Activated T-helper 1 cell treated with anti-CD3 and anti-CD28 coated beads, Interleukin-12 subunit alpha, Interleukin-12 subunit beta, Interleukin-2, Interleukin-4 antibody, amounts not matched to agents 30 ng/mL and 10 ng/mL and 1 ng/mL, durations not matched to agents 14 hours and 24 hours and 36 hours (primary cell): Measurements from ENCODE around the gene BLTP2. TPM values are rescaled to one million over a fixed set of nuclear protein-coding genes. Genes with fewer than 3 reads are reported as not detected.
A peak's percentile ranks its signal among the peaks of the same experiment; 100 is the strongest.
"Not testable (repeated sequence)": the region's sequence is repeated elsewhere in the genome, so short reads cannot be mapped to it uniquely, and the experiment has no call there.

Experiments used
- DNase-seq: peaks from one replicate; pipeline ENCODE4 v3.0.0; 2021; ENCODE audit warnings: low spot score
- H3K27ac Mint-ChIP-seq: one replicate; pipeline ENCODE4 v1.8.0; 2021; ENCODE audit warnings: mild to moderate bottlenecking, mixed read lengths
- H3K27me3 Mint-ChIP-seq: one replicate; pipeline ENCODE4 v1.8.0; 2022; ENCODE audit warnings: mild to moderate bottlenecking, moderate library complexity, mixed read lengths; ENCODE audit not compliant: insufficient read depth
- H3K36me3 Mint-ChIP-seq: one replicate; pipeline ENCODE4 v1.8.0; 2021; ENCODE audit warnings: low read depth, mixed read lengths
- H3K4me1 Mint-ChIP-seq: one replicate; pipeline ENCODE4 v1.8.0; 2021; ENCODE audit warnings: low read depth, mixed read lengths
- H3K4me3 Mint-ChIP-seq: one replicate; pipeline ENCODE4 v1.8.0; 2021; ENCODE audit warnings: mild to moderate bottlenecking, moderate library complexity, mixed read lengths
- H3K9me3 Mint-ChIP-seq: one replicate; pipeline ENCODE4 v1.8.0; 2021; ENCODE audit warnings: mixed read lengths
- intact Hi-C: fragments of 100-400 bp; cut with micrococcal nuclease; formaldehyde crosslinking; loops from one replicate; pipeline ENCODE4 v1.15.1; 2024
- total RNA-seq: library from RNA; stranded (reverse); gene quantifications from 2 replicates; pipeline ENCODE4 v1.2.3, GENCODE V29; 2022

BLTP2 gene
- total RNA-seq, 1 donor from 2014 or later = 212 TPM

GRCh38 chr17:28612531-28612930, 32.4 kb downstream of the BLTP2 start:
- Mint-ChIP-seq H3K27ac (no peak overlapping the region), H3K27me3 (no peaks in the 10 kb centered on the region), H3K4me1 (no peaks in the 10 kb centered on the region), H3K9me3 (no peaks in the 10 kb centered on the region), H3K36me3 (peaks cover 54% of the 10 kb centered on the region), H3K4me3 (no peak overlapping the region)
- intact Hi-C loops = loop anchor here (2.0 to 5.0 kb wide), 2 partner anchors 14 to 65 kb away; partner anchors contain the start of gene SPAG5
- no peak for DNase-seq

GRCh38 chr17:28610376-28610775, 34.6 kb downstream of the BLTP2 start:
- H3K36me3 Mint-ChIP-seq = peaks cover 39% of the 10 kb centered on the region
- no peak for DNase-seq
- H3K9me3 Mint-ChIP-seq = no peaks in the 10 kb centered on the region
- no peak overlapping the region for H3K4me3 Mint-ChIP-seq
- H3K27ac Mint-ChIP-seq = no peak overlapping the region
- H3K4me1 Mint-ChIP-seq = no peaks in the 10 kb centered on the region
- no peaks in the 10 kb centered on the region for H3K27me3 Mint-ChIP-seq
- intact Hi-C loops = loop anchor here (5.0 kb wide), 1 partner anchor 63 kb away; no protein-coding TSS in a partner anchor

GRCh38 chr17:28604031-28604430, 40.9 kb downstream of the BLTP2 start:
- H3K9me3 Mint-ChIP-seq, H3K36me3 Mint-ChIP-seq, intact Hi-C loops, H3K27ac Mint-ChIP-seq, H3K27me3 Mint-ChIP-seq, H3K4me1 Mint-ChIP-seq, DNase-seq, H3K4me3 Mint-ChIP-seq: not testable (repeated sequence)

- peaks cover 7% of the 10 kb centered on the region for H3K36me3 Mint-ChIP-seq
- no peaks in the 10 kb centered on the region for H3K27me3 Mint-ChIP-seq
- peak overlapping the region; percentile 96 for H3K4me3 Mint-ChIP-seq
- intact Hi-C loops = loop anchor here (1.0 to 5.0 kb wide), 11 partner anchors 13 to 353 kb away; partner anchors contain the start of genes BLTP2, IFT20, PHF12 and PIGS
- peak overlapping the region; percentile 98 for H3K27ac Mint-ChIP-seq
- no peaks in the 10 kb centered on the region for H3K9me3 Mint-ChIP-seq
- H3K4me1 Mint-ChIP-seq = peaks cover 26% of the 10 kb centered on the region
- DNase-seq = peak; percentile 49
These were observed 45.4 kb downstream of the BLTP2 start for GRCh38 chr17:28599311-28600184.

GRCh38 chr17:28598799-28599310, 46.1 kb downstream of the BLTP2 start, which contains the start of gene SPAG5:
Gene SPAG5, minus strand, starts transcription at chr17:28599025. Its CDS starts 79 bp downstream, at chr17:28598946.
- Mint-ChIP-seq H3K27me3 (no peaks in the 10 kb centered on the region), H3K4me1 (peaks cover 26% of the 10 kb centered on the region), H3K36me3 (peaks cover 7% of the 10 kb centered on the region), H3K27ac (peak within 1 kb of the TSS; percentile 98), H3K4me3 (peak within 1 kb of the TSS; percentile 96), H3K9me3 (no peaks in the 10 kb centered on the region)
- intact Hi-C loops = loop anchor here (1.0 to 5.0 kb wide), 12 partner anchors 14 to 353 kb away; partner anchors contain the start of genes BLTP2, IFT20, PHF12 and PIGS
- peak; percentile 96 for DNase-seq

GRCh38 chr17:28598389-28598788, 46.6 kb downstream of the BLTP2 start:
- intact Hi-C loops = loop anchor here (1.0 to 5.0 kb wide), 7 partner anchors 14 to 354 kb away; partner anchors contain the start of genes IFT20, PHF12, RPL23A and SARM1
- no peak for DNase-seq
- no peaks in the 10 kb centered on the region for H3K27me3 Mint-ChIP-seq
- peak overlapping the region; percentile 96 for H3K4me3 Mint-ChIP-seq
- peaks cover 26% of the 10 kb centered on the region for H3K4me1 Mint-ChIP-seq
- peaks cover 8% of the 10 kb centered on the region for H3K36me3 Mint-ChIP-seq
- peak overlapping the region; percentile 98 for H3K27ac Mint-ChIP-seq
- H3K9me3 Mint-ChIP-seq = no peaks in the 10 kb centered on the region

GRCh38 chr17:28597606-28598383, 47.2 kb downstream of the BLTP2 start:
- no peak for DNase-seq
- peak overlapping the region; percentile 98 for H3K27ac Mint-ChIP-seq
- H3K4me3 Mint-ChIP-seq = peak overlapping the region; percentile 96
- no peaks in the 10 kb centered on the region for H3K9me3 Mint-ChIP-seq
- intact Hi-C loops = loop anchor here (1.0 to 5.0 kb wide), 7 partner anchors 15 to 355 kb away; partner anchors contain the start of genes IFT20, PHF12, RPL23A and SARM1
- peaks cover 14% of the 10 kb centered on the region for H3K36me3 Mint-ChIP-seq
- peaks cover 30% of the 10 kb centered on the region for H3K4me1 Mint-ChIP-seq
- H3K27me3 Mint-ChIP-seq = no peaks in the 10 kb centered on the region

Other genes with a start within 250 kb of the BLTP2 start
- gene SLC46A1, start 238.9 kb downstream of the BLTP2 start, total RNA-seq = 7.8 and 8.1 TPM in 2 replicates
- gene SLC13A2, start 171.5 kb downstream of the BLTP2 start, total RNA-seq = not detected in 2 replicates
- gene FOXN1, start 138.8 kb downstream of the BLTP2 start, total RNA-seq = not detected in 2 replicates
- gene UNC119, start 92.5 kb downstream of the BLTP2 start, total RNA-seq = 63.3 and 63.9 TPM in 2 replicates
- 57.8 and 61.2 TPM in 2 replicates for gene PIGS, start 73.6 kb downstream of the BLTP2 start, total RNA-seq
- 44.0 and 47.6 TPM in 2 replicates for gene ALDOC, start 68.3 kb downstream of the BLTP2 start, total RNA-seq
- 81.9 and 83.1 TPM in 2 replicates for gene SPAG5, start 46.1 kb downstream of the BLTP2 start, total RNA-seq
- 38.4 and 42.9 TPM in 2 replicates for gene RSKR, start 31.0 kb downstream of the BLTP2 start, total RNA-seq
- 47.9 and 51.0 TPM in 2 replicates for gene SDF2, start 16.7 kb upstream of the BLTP2 start, total RNA-seq
- 106 and 108 TPM in 2 replicates for gene SUPT6H, start 17.0 kb upstream of the BLTP2 start, total RNA-seq
- gene PROCA1, start 66.7 kb upstream of the BLTP2 start, total RNA-seq = 4.4 and 5.2 TPM in 2 replicates
- 17.6 and 18.2 TPM in 2 replicates for gene RAB34, start 72.7 kb upstream of the BLTP2 start, total RNA-seq
- 1,513 and 1,534 TPM in 2 replicates for gene RPL23A, start 74.8 kb upstream of the BLTP2 start, total RNA-seq
- gene TLCD1, start 81.1 kb upstream of the BLTP2 start, total RNA-seq = 9.5 and 11.5 TPM in 2 replicates
- gene NEK8, start 83.6 kb upstream of the BLTP2 start, total RNA-seq = 5.2 and 5.4 TPM in 2 replicates
- gene TRAF4, start 98.9 kb upstream of the BLTP2 start, total RNA-seq = 178 and 182 TPM in 2 replicates
- 27.5 and 28.1 TPM in 2 replicates for gene FAM222B, start 197.6 kb upstream of the BLTP2 start, total RNA-seq
- gene ERAL1, start 209.9 kb upstream of the BLTP2 start, total RNA-seq = 60.4 and 61.5 TPM in 2 replicates